Fibroblast of lung (primary cell): Measurements from ENCODE around the gene EFNA5. TPM values are rescaled to one million over a fixed set of nuclear protein-coding genes. Genes with fewer than 3 reads are reported as not detected.

Source experiments
- DNase-seq, 2 donors: peaks; one replicate each; pipeline versions ENCODE4 v3.0.0 to v3.0.0-alpha.2; 2010; ENCODE audit warnings: low read depth in 2 of 2
- H2AFZ ChIP-seq: 2 replicates; pipeline ENCODE4 v1.5.1; 2012; ENCODE audit warnings: low read length, control low read depth, inconsistent platforms
- H3K27ac ChIP-seq: 2 replicates; pipeline ENCODE4 v1.5.1; 2011; ENCODE audit warnings: low read length, control low read depth; ENCODE audit not compliant: insufficient read depth
- H3K27me3 ChIP-seq: 2 replicates; pipeline ENCODE4 v1.5.1; 2011; ENCODE audit warnings: mild to moderate bottlenecking, low read length; ENCODE audit not compliant: control insufficient read depth, insufficient read depth
- H3K36me3 ChIP-seq: 2 replicates; pipeline ENCODE4 v1.5.1; 2011; ENCODE audit warnings: low read length; ENCODE audit not compliant: control insufficient read depth, insufficient read depth
- H3K4me1 ChIP-seq: 2 replicates; pipeline ENCODE4 v1.5.1; 2011; ENCODE audit warnings: low read length; ENCODE audit not compliant: control insufficient read depth, insufficient read depth; ENCODE audit errors: extremely low read depth
- H3K4me2 ChIP-seq: 2 replicates; pipeline ENCODE4 v1.5.1; 2011; ENCODE audit warnings: low read length, control low read depth; ENCODE audit not compliant: insufficient read depth; ENCODE audit errors: extremely low read depth
- H3K4me3 ChIP-seq, 4 experiments: fragments of 200-600 bp in 1 of 4; sonication (generic) in 1 of 4; replicated peaks in 1 of 4; 2 replicates each; pipeline ENCODE4 v1.5.1; 2011 to 2016; ENCODE audit warnings: low read length in 4 of 4, low read depth in 3 of 4, mild to moderate bottlenecking in 3 of 4, control low read depth in 2 of 4, inconsistent platforms in 1 of 4, mixed read lengths in 1 of 4; ENCODE audit not compliant: insufficient read depth in 1 of 4; ENCODE audit errors: control extremely low read depth in 1 of 4
- H3K79me2 ChIP-seq: 2 replicates; pipeline ENCODE4 v1.5.1; 2012; ENCODE audit warnings: mild to moderate bottlenecking, low read length, inconsistent platforms; ENCODE audit not compliant: control insufficient read depth, insufficient read depth
- H3K9ac ChIP-seq: 2 replicates; pipeline ENCODE4 v1.5.1; 2011; ENCODE audit warnings: mild to moderate bottlenecking, low read length, control low read depth; ENCODE audit not compliant: insufficient read depth
- H3K9me3 ChIP-seq: 2 replicates; pipeline ENCODE4 v1.5.1; 2012; ENCODE audit warnings: low read depth, low read length; ENCODE audit not compliant: control insufficient read depth, insufficient read depth
- H4K20me1 ChIP-seq: 2 replicates; pipeline ENCODE4 v1.5.1; 2011; ENCODE audit warnings: low read length; ENCODE audit not compliant: control insufficient read depth, insufficient read depth; ENCODE audit errors: extremely low read depth
- EZH2 ChIP-seq: IDR thresholded peaks from 2 replicates; pipeline ENCODE4 v1.5.1; 2012; ENCODE audit warnings: low read length, control low read depth, mild to moderate bottlenecking; ENCODE audit errors: missing control alignments
- polyA plus RNA-seq, 2 donors: library from polyadenylated mRNA; depleted of rRNA in 1 of 2; stranded (reverse) in 1 of 2; unstranded in 1 of 2; fragments of >200 nt; gene quantifications; 2 replicates each; pipeline ENCODE4 v1.2.1, GENCODE V29; 2011 to 2012; ENCODE audit warnings: missing spikeins in 1 of 2
- total RNA-seq: library from RNA; depleted of rRNA; stranded (reverse); fragments of >200 nt; gene quantifications from 2 replicates; pipeline ENCODE4 v1.2.1, GENCODE V29; 2014
- TF ChIP-seq, protein P1 (sequence below), 2 donors: IDR thresholded peaks in 1 of 2; conservative IDR thresholded peaks in 1 of 2; 1 replicate in 1 of 2; 2 replicates in 1 of 2; pipeline ENCODE4 v1.5.1; 2011 to 2012; ENCODE audit warnings: low read length in 2 of 2, control low read depth in 1 of 2, inconsistent platforms in 1 of 2, low read depth in 1 of 2, mild to moderate bottlenecking in 1 of 2

EFNA5 gene
- total and polyA plus RNA-seq, 2 donors (not counting 1 experiment from before 2014, with no cell fraction given), result 3.5 to 3.7 TPM

DNA sequence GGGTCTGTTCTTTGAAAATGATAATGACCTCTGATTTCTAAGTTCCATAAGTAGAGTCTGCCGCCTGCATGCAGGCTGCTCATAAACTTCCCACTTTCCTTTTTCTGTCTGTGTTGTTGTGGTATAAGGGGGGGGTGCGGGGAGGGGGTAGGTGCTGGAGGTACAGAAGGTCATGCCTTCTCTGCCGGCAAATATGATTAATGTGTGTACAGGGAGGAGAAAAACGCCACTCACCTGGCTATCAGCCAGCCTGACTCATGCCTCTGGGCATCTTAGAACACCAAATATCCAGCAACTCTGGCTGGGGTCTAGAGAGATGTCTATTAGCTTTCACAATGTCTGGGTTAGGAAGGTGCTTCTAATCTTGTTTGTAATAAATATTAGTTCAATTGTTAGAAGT lies 128.3 kb downstream of the EFNA5 start:
- Histone ChIP-seq H3K27me3 (no peaks in the 10 kb centered on the region), H2AFZ (no peak overlapping the region), H4K20me1 (no peaks in the 10 kb centered on the region), H3K27ac (no peak overlapping the region), H3K4me3 (peak overlapping the region in 1 of 4 experiments; percentile 9), H3K9ac (no peak overlapping the region), H3K4me2 (peak overlapping the region; percentile 32), H3K4me1 (peaks cover 5% of the 10 kb centered on the region), H3K9me3 (no peaks in the 10 kb centered on the region), H3K79me2 (no peaks in the 10 kb centered on the region), H3K36me3 (no peaks in the 10 kb centered on the region)
- peak; percentile 88 to 90 for DNase-seq
- TF ChIP-seq EZH2, result no peak
- TF ChIP-seq, protein P1, sequence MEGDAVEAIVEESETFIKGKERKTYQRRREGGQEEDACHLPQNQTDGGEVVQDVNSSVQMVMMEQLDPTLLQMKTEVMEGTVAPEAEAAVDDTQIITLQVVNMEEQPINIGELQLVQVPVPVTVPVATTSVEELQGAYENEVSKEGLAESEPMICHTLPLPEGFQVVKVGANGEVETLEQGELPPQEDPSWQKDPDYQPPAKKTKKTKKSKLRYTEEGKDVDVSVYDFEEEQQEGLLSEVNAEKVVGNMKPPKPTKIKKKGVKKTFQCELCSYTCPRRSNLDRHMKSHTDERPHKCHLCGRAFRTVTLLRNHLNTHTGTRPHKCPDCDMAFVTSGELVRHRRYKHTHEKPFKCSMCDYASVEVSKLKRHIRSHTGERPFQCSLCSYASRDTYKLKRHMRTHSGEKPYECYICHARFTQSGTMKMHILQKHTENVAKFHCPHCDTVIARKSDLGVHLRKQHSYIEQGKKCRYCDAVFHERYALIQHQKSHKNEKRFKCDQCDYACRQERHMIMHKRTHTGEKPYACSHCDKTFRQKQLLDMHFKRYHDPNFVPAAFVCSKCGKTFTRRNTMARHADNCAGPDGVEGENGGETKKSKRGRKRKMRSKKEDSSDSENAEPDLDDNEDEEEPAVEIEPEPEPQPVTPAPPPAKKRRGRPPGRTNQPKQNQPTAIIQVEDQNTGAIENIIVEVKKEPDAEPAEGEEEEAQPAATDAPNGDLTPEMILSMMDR (conservative IDR thresholded peaks at IDR 0.05 in 1 of 2, IDR thresholded peaks at IDR 0.05 in 1 of 2; ENCODE audit: low read depth in 1 of 2, low read length in 2 of 2), result no peak

DNA sequence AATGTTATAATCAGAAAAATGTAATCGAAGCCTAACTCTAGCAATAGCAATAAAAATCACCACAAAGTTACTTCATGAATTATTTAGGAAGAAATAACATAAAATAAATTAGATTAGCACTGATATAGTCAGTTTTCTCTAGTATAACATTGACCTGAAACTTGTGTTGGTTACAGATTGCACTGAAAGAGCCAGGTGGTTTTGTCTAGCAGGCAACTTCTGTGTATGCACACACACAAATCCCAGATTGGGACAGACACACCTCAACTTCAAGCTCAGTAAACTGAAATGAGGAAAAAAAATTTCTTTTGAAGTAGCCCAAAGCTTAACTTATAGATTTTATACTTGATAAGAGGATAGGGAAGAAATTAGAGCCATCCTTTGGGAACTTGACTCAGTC lies 129.3 kb downstream of the EFNA5 start:
- Histone ChIP-seq H3K36me3 (no peaks in the 10 kb centered on the region), H3K4me3 (no peak overlapping the region), H3K79me2 (no peaks in the 10 kb centered on the region), H3K27me3 (no peaks in the 10 kb centered on the region), H4K20me1 (no peaks in the 10 kb centered on the region), H2AFZ (no peak overlapping the region), H3K9me3 (no peaks in the 10 kb centered on the region), H3K9ac (no peak overlapping the region), H3K4me1 (peaks cover 5% of the 10 kb centered on the region), H3K27ac (no peak overlapping the region), H3K4me2 (no peak overlapping the region)
- TF ChIP-seq, protein P1 (conservative IDR thresholded peaks at IDR 0.05 in 1 of 2, IDR thresholded peaks at IDR 0.05 in 1 of 2; ENCODE audit: low read depth in 1 of 2, low read length in 2 of 2), result no peak
- no peak for TF ChIP-seq EZH2
- DNase-seq, result no peak

DNA sequence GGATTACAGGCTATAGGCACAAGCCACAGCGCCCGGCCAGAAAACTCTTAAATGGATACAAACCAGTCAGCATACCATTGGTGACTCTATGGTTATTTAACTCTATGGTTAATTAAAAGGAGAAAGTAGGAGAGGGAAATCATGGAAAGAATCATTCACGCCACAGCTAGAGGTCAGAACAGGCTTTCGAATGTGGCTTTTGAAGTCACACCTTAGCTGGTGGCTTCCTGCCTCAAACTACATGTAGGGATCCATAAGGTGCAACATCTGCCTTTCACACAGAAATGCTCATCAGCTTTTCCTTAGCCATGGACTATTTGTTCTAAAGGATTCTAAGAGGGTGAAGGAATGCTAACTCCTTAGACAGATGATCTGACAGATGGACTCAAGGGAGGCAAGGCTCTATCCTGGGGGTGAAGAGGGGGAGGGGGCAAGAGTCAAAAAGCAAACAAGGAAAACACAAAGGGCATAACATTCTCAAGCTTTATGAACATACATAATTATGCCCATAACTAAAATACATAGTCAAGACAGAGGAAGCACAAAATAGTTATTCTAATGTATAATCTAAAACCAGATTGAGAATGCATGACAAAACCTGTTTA lies 130.9 kb downstream of the EFNA5 start:
- no peak overlapping the region for H2AFZ ChIP-seq
- H3K79me2 ChIP-seq, result no peaks in the 10 kb centered on the region
- H3K4me1 ChIP-seq, result peaks cover 5% of the 10 kb centered on the region
- no peaks in the 10 kb centered on the region for H3K27me3 ChIP-seq
- no peak overlapping the region for H3K4me2 ChIP-seq
- no peak overlapping the region for H3K27ac ChIP-seq
- no peaks in the 10 kb centered on the region for H4K20me1 ChIP-seq
- no peaks in the 10 kb centered on the region for H3K9me3 ChIP-seq
- no peak overlapping the region for H3K4me3 ChIP-seq
- H3K36me3 ChIP-seq, result no peaks in the 10 kb centered on the region
- no peak overlapping the region for H3K9ac ChIP-seq
- DNase-seq, result no peak
- no peak for TF ChIP-seq EZH2
- TF ChIP-seq, protein P1 (conservative IDR thresholded peaks at IDR 0.05 in 1 of 2, IDR thresholded peaks at IDR 0.05 in 1 of 2; ENCODE audit: low read depth in 1 of 2, low read length in 2 of 2), result no peak
